GM12891 (cell line): ENCODE measurements around the gene ACCS.

ENCODE experiments used
- PAX5 ChIP-seq: IDR thresholded peaks from 2 replicates; pipeline ENCODE4 v1.6.1; 2011; ENCODE audit warnings: low read length, moderate library complexity, mild to moderate bottlenecking; ENCODE audit not compliant: insufficient read depth, severe bottlenecking
- POLR2A ChIP-seq: IDR thresholded peaks from 2 replicates; pipeline ENCODE4 v1.6.1; 2011; ENCODE audit warnings: low read depth, low read length, control low read depth
- POLR2AphosphoS5 ChIP-seq: IDR thresholded peaks from 2 replicates; pipeline ENCODE4 v1.6.1; 2011; ENCODE audit warnings: low read depth, low read length, control low read depth
- POU2F2 ChIP-seq: IDR thresholded peaks from 2 replicates; pipeline ENCODE4 v1.6.1; 2011; ENCODE audit warnings: low read depth, mild to moderate bottlenecking, control low read depth, low read length, moderate library complexity
- SPI1 ChIP-seq: IDR thresholded peaks from 2 replicates; pipeline ENCODE4 v1.6.1; 2011; ENCODE audit warnings: low read depth, low read length, control low read depth
- TAF1 ChIP-seq: IDR thresholded peaks from 2 replicates; pipeline ENCODE4 v1.6.1; 2011; ENCODE audit warnings: low read depth, low read length, control low read depth

GRCh38 chr11:44034639-44035038 is 31.4 kb upstream of the ACCS start:
- TF ChIP-seq PAX5: no peak
- TF ChIP-seq POLR2A: no peak
- no peak for TF ChIP-seq POLR2AphosphoS5
- TF ChIP-seq SPI1: no peak
- TF ChIP-seq POU2F2: no peak
- no peak for TF ChIP-seq TAF1
